NCI-H1092 treated with DMSO at 0.1 percent for 48 hours (cell line): ENCODE results near the gene HPSE2.
"Not testable (repeated sequence)": the region's sequence is repeated elsewhere in the genome, so short reads cannot be mapped to it uniquely, and the experiment has no call there.

Source experiments
- DNase-seq: peaks from one replicate; lab custom pipeline; 2025; lab: John Stamatoyannopoulos, UW

Gene HPSE2

GRCh38 chr10:99161165-99161564, 74.5 kb downstream of the HPSE2 start:
- no peak for DNase-seq

DNA sequence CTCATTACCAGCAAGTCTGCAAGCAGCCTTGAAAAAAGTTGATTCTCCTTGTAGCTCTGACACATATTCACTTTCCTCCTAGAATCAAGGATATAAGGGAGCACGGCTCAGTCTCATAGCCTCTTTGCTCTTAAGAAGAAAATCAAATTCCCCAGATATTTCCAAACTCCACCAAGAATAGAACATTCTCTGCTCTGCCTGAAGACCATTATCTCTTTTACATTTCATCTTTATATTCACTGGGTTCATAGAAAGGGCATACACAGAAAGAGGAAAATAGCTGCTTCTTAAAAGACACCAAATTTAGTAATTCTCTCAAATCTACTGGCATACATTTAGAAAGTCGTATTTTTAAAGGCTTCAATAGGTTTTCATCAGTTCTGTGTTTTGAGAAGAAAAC, 92.0 kb downstream of the HPSE2 start:
- DNase-seq = no peak

DNA sequence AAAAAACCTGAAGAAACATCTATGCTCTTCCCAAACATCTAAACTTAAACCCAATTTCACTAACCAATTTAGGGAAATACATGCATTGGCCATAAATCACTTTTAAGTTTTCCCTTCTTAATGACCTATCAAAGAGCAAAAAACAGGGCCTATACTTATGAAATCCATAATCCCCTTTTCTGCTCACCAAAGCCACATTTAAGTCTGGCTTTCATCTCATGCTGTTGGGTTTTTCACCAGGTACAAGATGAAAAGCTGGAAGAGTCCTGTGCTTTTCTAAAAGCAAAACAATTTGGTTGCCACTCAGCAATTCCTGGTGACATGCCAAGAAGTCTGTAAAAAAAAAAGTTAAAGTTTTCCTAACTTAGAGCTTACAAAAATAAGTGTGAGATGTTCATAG, 92.6 kb downstream of the HPSE2 start:
- no peak for DNase-seq

DNA sequence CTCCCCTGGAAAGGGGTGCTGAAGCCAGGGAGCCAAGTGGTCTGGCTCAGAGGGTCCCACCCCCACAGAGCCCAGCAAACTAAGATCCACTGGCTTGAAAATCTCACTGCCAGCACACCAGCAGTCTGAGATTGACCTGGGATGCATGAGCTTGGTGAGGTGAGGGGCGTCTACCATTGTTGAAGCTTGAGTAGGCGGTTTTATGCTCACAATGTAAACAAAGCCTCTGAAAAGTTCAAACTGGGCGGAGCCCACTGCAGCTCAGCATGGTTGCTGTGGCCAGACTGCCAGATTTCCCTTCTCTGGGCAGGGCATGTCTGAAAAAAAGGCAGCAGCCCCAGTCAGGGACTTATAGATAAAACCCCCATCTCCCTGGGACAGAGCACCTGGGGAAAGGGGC, 102.8 kb downstream of the HPSE2 start:
- not testable (repeated sequence) for DNase-seq

- no peak for DNase-seq
Observed at GRCh38 chr10:99125879-99126278, 109.8 kb downstream of the HPSE2 start.

- DNase-seq = no peak
Observed at GRCh38 chr10:99124376-99124775, 111.3 kb downstream of the HPSE2 start.

- DNase-seq = no peak
Observed at GRCh38 chr10:99123851-99124250, 111.8 kb downstream of the HPSE2 start.

DNA sequence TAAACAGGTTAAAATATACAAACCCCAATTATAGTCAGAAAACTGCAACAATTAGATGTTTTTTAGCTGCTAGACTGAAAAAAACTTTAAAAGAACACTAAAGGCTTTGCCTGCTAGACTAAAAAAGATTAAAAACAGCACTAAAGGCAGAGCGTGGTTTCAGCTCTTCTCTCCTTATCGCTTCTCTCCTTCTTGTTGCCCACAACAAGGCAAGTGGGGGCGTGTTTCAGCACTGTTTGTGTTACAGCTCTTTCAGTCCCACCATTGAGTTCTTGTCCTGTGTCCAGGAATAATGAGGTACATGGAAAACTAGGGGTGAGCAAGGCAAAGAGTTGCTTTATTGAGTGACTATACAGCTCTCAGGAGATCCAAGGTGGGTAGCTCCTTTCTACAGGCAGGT, 112.3 kb downstream of the HPSE2 start:
- DNase-seq = no peak

DNA sequence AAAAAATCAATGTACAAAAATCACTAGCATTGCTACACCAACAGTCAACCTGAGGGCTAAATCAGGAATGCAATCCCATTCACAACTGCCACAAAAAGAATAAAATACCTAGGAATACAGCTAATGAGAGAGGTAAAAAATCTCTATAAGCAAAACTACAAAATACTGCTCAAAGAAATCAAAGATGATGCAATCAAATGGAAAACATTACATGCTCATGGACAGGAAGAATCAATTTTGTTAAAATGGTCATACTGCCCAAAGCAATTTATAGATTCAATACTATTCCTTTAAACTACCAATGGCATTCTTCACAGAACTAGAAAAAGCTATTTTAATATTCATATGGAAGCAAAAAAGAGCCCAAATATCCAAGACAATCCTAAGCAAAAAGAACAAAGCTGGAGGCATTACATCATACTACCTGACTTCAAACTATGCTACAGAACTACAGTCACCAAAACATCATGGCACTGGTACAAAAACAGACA, 116.3 kb downstream of the HPSE2 start:
- no peak for DNase-seq

- no peak for DNase-seq
Observed at GRCh38 chr10:99115703-99116102, 119.9 kb downstream of the HPSE2 start.

DNA sequence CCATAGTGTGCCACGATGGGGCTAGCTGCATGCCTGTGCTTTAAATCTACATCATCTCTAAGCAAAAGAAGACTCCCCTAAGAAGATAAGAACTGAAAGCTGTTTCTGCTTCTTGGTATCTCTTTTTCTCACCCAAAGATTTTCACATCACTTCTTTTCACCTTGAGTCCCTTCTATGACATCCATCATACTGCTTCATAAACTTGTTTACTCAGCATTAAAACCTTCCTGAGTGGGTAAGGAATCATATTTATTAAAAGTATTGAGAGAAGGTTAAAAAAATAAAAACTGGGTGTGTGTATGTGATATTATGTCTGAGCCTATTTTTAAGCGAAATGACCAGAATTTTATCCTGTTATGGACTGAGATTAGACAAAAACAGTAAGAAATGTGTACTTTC, 150.3 kb downstream of the HPSE2 start:
- no peak for DNase-seq

DNA sequence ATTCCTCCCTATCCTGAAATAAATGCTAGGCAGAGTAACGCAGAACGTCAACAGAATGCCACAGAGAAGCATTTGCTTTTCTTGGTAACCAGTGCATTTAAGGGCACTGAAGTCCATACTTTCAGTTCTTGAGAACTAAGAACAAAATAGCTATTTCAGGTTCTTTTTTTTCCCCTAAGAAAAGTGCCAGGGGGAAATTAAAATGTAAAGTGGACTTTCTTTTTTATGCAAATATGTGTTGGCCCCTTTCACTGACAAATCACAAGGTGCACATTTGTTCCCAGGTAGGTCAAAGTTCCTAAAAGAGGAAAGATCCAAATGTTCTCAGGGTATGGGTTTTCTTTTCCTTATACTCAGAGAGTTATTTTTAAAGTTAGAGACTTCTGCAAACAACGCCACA, 151.5 kb downstream of the HPSE2 start:
- DNase-seq = no peak

DNA sequence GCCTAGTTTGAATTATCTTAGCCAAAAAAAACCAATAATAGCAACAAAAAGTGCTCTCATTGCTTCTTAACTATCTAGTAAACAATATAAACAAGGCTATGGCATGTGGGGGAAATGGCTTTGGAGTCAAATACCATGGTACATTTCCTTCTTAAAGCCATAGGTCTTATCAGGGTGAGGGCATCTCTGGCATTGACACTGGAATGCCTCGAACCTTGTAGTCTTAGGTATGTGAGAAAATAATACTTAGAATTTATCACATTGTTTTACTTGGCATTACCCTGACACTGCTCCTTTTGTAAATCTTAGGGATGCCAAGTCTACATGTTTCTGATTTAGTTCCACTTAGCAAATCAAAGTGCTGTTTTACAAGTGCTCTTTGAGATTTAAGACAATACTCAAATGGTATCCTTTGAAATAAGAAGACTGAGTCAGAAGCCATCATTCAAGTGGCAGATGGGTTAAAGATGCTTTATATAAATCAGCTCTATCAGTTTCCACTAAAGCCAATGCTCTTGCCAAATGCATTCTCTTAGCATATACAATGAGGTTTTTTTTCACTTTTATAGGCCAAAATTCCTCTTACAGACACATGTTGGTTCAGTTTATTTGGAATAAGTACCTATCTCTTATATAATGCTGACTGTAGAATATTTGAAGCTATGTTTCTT, 155.2 kb downstream of the HPSE2 start:
- DNase-seq = no peak

GRCh38 chr10:99062591-99062990, 173.1 kb downstream of the HPSE2 start:
- DNase-seq = no peak

DNA sequence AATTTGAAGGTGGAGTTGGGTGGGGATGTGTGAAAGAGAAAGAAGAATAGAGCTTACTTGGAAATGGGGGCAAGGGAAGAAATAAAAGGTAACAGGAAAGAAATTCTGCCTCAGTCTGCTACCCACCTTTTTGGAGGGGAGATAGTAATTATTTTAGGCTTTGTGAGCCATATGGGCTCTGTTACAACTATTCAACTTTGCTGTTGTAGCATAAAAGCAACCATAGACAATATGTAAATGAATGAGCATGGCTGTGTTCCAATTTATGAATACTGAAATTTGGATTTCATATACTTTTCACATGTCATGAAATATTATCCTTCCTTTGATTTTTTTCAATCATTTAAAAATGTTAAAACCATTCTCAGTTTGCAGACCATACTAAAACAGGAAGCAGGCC, 176.9 kb downstream of the HPSE2 start:
- no peak for DNase-seq

DNA sequence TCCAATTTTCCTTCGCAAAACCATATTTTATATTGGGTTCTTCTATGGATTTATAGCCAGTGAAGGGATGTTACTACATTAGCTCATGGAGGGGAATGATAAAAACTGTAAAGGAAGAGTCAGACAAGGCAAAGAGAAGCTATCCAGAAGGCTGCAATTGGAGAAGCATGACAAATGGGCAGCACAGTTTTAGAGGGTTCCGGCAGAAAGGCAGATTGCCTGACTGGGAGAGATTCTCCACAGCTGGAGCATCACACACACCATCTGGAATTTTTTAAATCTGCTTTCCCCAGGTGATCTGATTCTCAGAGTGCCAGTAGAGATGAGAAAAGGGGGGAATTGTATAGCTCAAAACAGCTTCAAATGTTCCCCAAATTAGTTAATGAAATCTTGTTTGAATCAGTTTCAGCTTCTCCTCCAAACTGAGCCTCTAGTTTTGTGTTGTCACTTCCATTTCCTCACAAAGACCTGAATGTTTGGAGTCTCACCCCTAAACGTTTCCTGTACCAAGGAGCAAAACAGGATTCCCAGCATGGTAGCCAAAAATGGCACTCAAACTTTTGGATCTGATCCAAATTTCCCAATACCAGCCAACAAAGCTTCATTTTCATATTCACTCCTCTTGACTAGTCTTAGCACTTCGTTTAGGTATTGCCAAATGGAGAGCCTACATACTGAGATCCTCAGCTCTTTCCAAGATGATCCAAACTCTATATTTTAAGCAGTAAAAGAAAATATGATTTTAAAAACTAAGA, 177.5 kb downstream of the HPSE2 start:
- DNase-seq = no peak

DNA sequence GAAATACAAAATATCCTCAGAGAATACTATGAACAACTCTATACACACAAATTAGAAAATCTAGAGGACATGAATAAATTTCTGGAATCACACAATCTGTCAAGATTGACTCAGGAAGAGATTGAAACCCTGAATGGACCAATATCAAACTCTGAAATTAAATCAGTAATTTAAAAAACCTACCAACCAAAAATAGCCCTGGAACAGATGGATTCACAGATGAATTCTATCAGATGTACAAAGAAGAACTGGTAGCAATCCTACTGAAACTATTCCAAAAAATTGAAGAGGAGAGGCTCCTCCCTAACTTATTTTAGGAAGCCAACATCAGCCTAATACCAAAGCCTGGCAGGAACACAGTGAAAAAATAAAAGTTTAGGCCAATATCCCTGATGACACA, 190.0 kb downstream of the HPSE2 start:
- DNase-seq = no peak

DNA sequence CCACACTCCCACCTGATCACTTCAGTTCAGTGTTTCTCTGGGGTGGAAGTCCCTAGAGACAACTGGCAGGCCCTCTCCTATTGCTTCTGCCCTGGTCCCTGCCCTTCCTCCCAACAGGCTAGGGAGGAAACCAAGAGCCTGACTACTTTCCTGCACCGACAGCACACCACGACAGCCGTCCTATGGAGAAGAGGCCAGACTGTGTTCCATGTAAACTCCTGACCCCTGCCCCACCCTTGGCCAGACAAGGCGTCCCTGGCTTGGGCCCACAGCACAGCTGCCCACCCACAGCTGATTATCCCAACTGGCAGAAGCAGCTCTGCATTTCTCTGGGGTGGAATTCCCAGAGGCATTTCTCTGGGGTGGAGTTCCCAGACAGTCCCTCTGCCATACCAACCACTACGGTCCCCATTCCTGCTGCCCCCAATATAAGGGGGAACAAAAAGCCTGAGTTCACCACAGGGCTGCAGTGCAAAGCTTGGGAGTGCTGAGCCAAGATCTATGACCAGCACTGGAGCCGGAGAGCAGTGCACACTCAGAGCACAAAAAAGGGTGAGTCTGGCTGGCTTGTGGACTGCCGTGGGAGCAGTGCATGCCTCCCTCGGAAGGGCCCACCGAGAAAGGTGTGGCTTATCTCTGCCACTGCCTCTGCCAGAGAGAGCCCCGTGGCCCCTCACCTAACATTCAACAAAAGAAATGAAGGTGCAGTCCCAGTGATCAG, 193.4 kb downstream of the HPSE2 start:
- no peak for DNase-seq

- no peak for DNase-seq
Observed at GRCh38 chr10:99041468-99041867, 194.2 kb downstream of the HPSE2 start.

DNA sequence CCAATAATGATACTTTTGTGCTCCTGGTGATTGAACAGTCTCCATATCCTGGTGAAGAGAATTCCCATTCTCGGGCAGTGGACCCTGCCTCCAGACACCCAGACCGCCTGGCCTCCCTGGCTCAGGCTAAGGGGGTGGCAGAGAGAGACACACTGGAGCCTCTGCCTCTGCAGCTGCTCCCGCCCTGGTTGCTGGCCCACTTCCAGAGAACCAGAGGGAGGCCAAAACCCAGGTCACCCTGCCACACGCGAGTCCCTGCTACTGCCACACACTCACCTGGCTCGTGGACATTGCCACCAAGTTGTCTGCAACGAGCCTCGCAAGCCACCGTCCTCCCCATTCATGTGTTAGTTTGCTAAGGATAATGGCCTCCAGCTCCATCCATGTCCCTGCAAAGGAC, 221.8 kb downstream of the HPSE2 start:
- DNase-seq = no peak

- DNase-seq = no peak
Observed at GRCh38 chr10:99010286-99010685, 225.4 kb downstream of the HPSE2 start.

GRCh38 chr10:99008054-99008453, 227.6 kb downstream of the HPSE2 start:
- no peak for DNase-seq

GRCh38 chr10:99007457-99007856, 228.2 kb downstream of the HPSE2 start:
- DNase-seq = no peak
